HL-60 (cell line): ENCODE data around the gene KNSTRN.

Experiments used
- CTCF ChIP-seq: IDR thresholded peaks from one replicate; pipeline ENCODE4 v1.5.1; 2011; ENCODE audit warnings: low read length, control low read depth, inconsistent platforms; ENCODE audit not compliant: insufficient read depth
- POLR2AphosphoS5 ChIP-seq: IDR thresholded peaks from 2 replicates; pipeline ENCODE4 v1.6.1; 2012; ENCODE audit warnings: low read depth
- SPI1 ChIP-seq: IDR thresholded peaks from 2 replicates; pipeline ENCODE4 v1.6.1; 2012; ENCODE audit warnings: low read depth, mild to moderate bottlenecking, borderline replicate concordance
- TF ChIP-seq, protein P1 (sequence below): IDR thresholded peaks from 2 replicates; pipeline ENCODE4 v1.6.1; 2012; ENCODE audit warnings: low read depth; ENCODE audit not compliant: insufficient replicate concordance

- TF ChIP-seq CTCF: no peak
- TF ChIP-seq POLR2AphosphoS5: no peak
- no peak for TF ChIP-seq SPI1
- TF ChIP-seq, protein P1, sequence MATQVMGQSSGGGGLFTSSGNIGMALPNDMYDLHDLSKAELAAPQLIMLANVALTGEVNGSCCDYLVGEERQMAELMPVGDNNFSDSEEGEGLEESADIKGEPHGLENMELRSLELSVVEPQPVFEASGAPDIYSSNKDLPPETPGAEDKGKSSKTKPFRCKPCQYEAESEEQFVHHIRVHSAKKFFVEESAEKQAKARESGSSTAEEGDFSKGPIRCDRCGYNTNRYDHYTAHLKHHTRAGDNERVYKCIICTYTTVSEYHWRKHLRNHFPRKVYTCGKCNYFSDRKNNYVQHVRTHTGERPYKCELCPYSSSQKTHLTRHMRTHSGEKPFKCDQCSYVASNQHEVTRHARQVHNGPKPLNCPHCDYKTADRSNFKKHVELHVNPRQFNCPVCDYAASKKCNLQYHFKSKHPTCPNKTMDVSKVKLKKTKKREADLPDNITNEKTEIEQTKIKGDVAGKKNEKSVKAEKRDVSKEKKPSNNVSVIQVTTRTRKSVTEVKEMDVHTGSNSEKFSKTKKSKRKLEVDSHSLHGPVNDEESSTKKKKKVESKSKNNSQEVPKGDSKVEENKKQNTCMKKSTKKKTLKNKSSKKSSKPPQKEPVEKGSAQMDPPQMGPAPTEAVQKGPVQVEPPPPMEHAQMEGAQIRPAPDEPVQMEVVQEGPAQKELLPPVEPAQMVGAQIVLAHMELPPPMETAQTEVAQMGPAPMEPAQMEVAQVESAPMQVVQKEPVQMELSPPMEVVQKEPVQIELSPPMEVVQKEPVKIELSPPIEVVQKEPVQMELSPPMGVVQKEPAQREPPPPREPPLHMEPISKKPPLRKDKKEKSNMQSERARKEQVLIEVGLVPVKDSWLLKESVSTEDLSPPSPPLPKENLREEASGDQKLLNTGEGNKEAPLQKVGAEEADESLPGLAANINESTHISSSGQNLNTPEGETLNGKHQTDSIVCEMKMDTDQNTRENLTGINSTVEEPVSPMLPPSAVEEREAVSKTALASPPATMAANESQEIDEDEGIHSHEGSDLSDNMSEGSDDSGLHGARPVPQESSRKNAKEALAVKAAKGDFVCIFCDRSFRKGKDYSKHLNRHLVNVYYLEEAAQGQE: no peak
These were observed 4.0 kb downstream of the KNSTRN start for GRCh38 chr15:40386480-40386879.
